IPS DF 4.7 (cell line): ENCODE data around the gene SP140L.
"Not testable (repeated sequence)": the region's sequence is repeated elsewhere in the genome, so short reads cannot be mapped to it uniquely, and the experiment has no call there.

Experiments used
- DNase-seq: peaks from one replicate; pipeline ENCODE4 v3.0.0-alpha.2; 2013; ENCODE audit warnings: low spot score; ENCODE audit errors: extremely low read depth

SP140L gene

GRCh38 chr2:230323385-230324106 lies 3.4 kb upstream of the SP140L start:
- DNase-seq: no peak

GRCh38 chr2:230324503-230324902 lies 2.5 kb upstream of the SP140L start:
- no peak for DNase-seq

GRCh38 chr2:230325316-230326243 lies 1.4 kb upstream of the SP140L start:
- no peak for DNase-seq

- DNase-seq: no peak
These were observed 593 bp downstream of the SP140L start for GRCh38 chr2:230327418-230328154.

GRCh38 chr2:230328155-230328458 lies 1.1 kb downstream of the SP140L start:
- no peak for DNase-seq

GRCh38 chr2:230329946-230330605 lies 3.1 kb downstream of the SP140L start:
- DNase-seq: no peak

DNA sequence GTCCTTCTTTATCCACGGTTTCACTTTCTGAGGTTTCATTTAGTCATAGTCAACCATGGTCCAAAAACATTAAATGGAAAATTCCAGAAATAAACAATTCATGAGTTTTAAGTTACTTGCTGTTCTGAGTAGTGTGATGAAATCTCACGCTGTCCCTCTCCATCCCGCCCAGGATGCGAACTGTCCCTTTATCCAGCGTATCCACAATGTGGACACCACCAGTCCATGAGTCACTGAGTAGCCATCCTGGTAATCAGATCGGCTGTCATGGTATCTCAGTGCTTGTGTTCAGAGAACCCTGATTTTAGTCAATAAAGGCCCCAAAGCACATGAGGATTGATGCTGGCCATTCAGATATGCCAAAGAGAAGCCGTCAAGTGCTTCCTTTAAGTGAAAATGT lies 3.7 kb downstream of the SP140L start:
- DNase-seq: no peak

GRCh38 chr2:230335461-230335863 lies 8.5 kb downstream of the SP140L start:
- no peak for DNase-seq

GRCh38 chr2:230335864-230336506 lies 9.0 kb downstream of the SP140L start:
- no peak for DNase-seq

- DNase-seq: not testable (repeated sequence)
These were observed 15.0 kb downstream of the SP140L start for GRCh38 chr2:230341936-230342528.

DNA sequence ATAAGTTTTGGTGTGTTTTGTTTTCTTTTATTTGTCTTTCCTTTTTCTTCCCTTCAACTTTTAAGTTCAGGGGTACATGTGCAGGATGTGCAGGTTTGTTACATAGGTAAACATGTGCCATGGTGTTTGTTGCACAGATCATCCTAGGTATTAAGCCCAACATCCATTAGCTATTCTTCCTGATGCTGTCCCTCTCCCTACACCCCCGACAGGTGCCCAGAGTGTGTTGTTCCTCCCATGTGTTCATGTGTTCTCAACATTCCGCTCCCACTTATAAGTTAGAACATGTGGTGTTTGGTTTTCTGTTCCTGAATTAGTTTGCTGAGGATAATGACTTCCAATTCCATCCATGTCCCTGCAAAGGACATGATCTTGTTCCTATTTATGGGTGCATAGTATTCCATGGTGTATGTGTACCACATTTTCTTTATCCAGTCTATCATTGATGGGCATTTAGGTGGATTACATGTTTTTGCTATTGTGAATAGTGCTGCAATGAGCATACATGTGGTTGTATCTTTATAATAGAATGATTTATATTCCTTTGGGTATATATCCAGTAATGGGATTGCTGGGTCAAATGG lies 16.1 kb downstream of the SP140L start:
- not testable (repeated sequence) for DNase-seq

- no peak for DNase-seq
These were observed 16.8 kb downstream of the SP140L start for GRCh38 chr2:230343747-230344146.

DNA sequence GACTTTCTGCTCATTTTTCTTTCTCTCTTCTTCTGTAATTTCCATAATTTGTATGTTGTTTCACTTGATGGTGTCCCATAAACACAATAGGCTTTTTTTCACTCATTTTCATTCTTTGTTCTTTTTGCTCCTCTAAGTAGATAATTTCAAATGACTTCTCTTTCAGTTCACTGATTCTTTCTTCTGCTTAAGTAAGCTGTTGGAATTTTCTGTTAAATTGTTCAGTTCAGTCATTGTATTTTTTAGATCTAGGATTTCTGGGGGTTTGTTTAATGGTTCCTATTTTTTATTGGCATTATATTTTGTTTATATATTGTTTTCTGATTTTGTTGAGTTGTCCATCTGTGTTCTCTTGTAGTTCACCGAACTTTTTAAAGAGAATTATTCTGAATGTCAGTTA lies 19.5 kb downstream of the SP140L start:
- DNase-seq: no peak

GRCh38 chr2:230346921-230347533 lies 20.0 kb downstream of the SP140L start:
- no peak for DNase-seq

DNA sequence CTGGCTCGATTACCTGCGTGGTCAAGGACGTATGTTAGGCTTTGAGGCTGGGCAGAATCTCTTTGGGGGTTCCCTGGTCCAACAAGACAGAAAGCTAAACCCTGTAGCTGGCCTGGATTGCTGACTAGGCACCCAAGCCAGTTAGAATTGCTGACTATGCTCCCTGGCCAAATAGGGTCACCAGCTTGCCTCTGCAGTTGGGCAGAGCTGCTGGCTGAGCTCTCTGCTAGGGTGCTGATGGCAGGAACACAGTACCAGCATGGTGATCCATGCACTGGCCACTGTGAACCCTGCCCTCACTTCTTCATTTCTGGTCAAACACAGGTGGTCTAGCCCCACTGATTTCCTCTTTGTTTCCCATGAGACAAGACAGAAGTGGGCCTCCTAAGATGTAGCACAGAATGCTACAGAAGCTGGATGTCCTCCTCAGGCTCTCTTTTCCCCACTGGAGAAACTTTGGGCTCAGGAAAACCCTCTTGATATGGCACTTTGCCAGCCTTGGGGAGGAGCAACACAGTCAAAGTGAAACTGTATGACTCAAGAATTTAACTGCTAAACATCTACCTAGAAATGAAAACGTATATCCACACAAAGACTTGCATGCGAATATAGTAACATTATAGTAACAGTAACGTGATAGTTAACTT lies 20.8 kb downstream of the SP140L start:
- DNase-seq: no peak

GRCh38 chr2:230348787-230349186 lies 21.8 kb downstream of the SP140L start:
- no peak for DNase-seq

DNA sequence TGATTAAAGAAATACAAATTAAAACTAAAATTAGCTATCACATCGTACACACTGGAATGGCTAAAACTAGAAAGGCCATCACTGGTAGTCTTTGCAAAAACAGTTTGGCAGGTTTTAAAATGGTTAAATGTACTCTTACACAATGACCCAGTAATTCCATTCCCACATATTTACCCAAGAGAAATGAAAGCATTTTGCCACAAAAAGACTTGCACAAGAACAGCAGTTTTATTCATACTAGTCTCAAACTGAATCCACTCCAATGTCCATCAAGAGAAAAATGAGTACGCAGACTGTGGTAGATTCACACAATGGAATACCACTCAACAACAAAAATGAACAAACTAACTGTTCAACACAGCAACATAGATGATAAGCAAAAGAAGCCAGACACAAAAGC lies 29.1 kb downstream of the SP140L start:
- no peak for DNase-seq

DNA sequence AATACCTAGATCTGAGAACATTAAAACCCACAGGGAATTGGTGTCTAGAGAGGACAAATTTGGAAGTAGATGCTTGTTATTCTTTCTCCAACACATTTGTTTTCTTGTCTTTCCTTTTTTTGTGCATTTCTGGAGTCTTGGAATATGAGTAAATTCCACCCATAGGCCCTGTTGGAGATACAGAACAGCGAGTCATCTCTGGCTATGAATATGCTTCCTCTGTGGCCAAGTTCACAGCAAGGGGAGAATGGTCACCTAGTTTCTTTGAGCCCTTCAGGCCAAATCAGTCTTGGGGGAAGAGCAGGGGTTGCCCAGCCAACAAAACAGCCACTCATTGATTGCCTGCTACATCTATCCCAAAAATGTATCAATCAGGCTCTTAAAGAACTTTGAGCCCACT lies 31.3 kb downstream of the SP140L start:
- DNase-seq: no peak

- DNase-seq: no peak
These were observed 33.0 kb downstream of the SP140L start for GRCh38 chr2:230360028-230360427.
